Ishikawa (cell line): ENCODE results near the gene FAM216B.

Experiments
- CEBPB ChIP-seq: IDR thresholded peaks from 2 replicates; pipeline ENCODE4 v1.6.1; 2012
- CREB1 ChIP-seq: IDR thresholded peaks from 2 replicates; pipeline ENCODE4 v1.6.1; 2012; ENCODE audit warnings: low read depth
- EGR1 ChIP-seq: IDR thresholded peaks from 2 replicates; pipeline ENCODE4 v1.6.1; 2012
- EP300 ChIP-seq: IDR thresholded peaks from 2 replicates; pipeline ENCODE4 v1.6.1; 2012; ENCODE audit warnings: borderline replicate concordance
- FOXM1 ChIP-seq: IDR thresholded peaks from 2 replicates; pipeline ENCODE4 v1.6.1; 2012; ENCODE audit warnings: low read depth, borderline replicate concordance
- MAX ChIP-seq: IDR thresholded peaks from 2 replicates; pipeline ENCODE4 v1.6.1; 2012
- NFIC ChIP-seq: IDR thresholded peaks from 2 replicates; pipeline ENCODE4 v1.6.1; 2012
- RAD21 ChIP-seq: IDR thresholded peaks from 2 replicates; pipeline ENCODE4 v1.6.1; 2012; ENCODE audit warnings: low read depth
- TAF1 ChIP-seq: IDR thresholded peaks from 2 replicates; pipeline ENCODE4 v1.6.1; 2012; ENCODE audit warnings: low read depth, mild to moderate bottlenecking
- TCF12 ChIP-seq: IDR thresholded peaks from 2 replicates; pipeline ENCODE4 v1.6.1; 2012; ENCODE audit warnings: low read depth
- TEAD4 ChIP-seq: IDR thresholded peaks from 2 replicates; pipeline ENCODE4 v1.6.1; 2012
- YY1 ChIP-seq: IDR thresholded peaks from 2 replicates; pipeline ENCODE4 v1.6.1; 2012; ENCODE audit warnings: low read depth
- ZBTB7A ChIP-seq: IDR thresholded peaks from 2 replicates; pipeline ENCODE4 v1.6.1; 2012; ENCODE audit warnings: low read depth
- TF ChIP-seq, protein P1 (sequence below): IDR thresholded peaks from 2 replicates; pipeline ENCODE4 v1.6.1; 2012
- TF ChIP-seq, protein P2 (sequence below): IDR thresholded peaks from 2 replicates; pipeline ENCODE4 v1.6.1; 2012; ENCODE audit warnings: low read depth, mild to moderate bottlenecking

The FAM216B gene

DNA sequence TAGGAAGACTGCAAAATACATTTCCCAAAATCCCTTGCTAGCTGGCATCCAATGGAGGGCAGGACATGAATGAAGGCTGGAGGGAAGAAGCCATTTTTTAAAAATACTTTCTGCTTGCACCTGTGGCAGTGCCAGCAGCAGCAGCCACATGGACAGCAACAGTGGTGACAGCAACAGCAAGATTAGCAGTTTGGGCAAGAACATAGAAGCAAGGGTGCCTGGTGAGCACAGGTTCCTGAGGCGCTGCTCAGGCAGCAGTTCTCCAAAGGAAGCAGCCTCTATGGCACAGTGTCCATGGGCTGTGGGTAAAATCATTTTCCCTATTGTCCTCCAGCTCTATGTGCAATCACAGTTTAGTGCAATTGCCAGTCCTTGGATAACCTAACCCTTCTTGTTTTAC is 1.3 kb upstream of the FAM216B start:
- TF ChIP-seq FOXM1: no peak

- TF ChIP-seq RAD21: no peak
- TF ChIP-seq TEAD4: no peak
- TF ChIP-seq EP300: no peak
- TF ChIP-seq TCF12: no peak
- TF ChIP-seq CEBPB: no peak
- TF ChIP-seq FOXM1: no peak
- no peak for TF ChIP-seq ZBTB7A
- no peak for TF ChIP-seq TAF1
- TF ChIP-seq, protein P1, sequence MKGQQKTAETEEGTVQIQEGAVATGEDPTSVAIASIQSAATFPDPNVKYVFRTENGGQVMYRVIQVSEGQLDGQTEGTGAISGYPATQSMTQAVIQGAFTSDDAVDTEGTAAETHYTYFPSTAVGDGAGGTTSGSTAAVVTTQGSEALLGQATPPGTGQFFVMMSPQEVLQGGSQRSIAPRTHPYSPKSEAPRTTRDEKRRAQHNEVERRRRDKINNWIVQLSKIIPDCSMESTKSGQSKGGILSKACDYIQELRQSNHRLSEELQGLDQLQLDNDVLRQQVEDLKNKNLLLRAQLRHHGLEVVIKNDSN: no peak
- TF ChIP-seq, protein P2, sequence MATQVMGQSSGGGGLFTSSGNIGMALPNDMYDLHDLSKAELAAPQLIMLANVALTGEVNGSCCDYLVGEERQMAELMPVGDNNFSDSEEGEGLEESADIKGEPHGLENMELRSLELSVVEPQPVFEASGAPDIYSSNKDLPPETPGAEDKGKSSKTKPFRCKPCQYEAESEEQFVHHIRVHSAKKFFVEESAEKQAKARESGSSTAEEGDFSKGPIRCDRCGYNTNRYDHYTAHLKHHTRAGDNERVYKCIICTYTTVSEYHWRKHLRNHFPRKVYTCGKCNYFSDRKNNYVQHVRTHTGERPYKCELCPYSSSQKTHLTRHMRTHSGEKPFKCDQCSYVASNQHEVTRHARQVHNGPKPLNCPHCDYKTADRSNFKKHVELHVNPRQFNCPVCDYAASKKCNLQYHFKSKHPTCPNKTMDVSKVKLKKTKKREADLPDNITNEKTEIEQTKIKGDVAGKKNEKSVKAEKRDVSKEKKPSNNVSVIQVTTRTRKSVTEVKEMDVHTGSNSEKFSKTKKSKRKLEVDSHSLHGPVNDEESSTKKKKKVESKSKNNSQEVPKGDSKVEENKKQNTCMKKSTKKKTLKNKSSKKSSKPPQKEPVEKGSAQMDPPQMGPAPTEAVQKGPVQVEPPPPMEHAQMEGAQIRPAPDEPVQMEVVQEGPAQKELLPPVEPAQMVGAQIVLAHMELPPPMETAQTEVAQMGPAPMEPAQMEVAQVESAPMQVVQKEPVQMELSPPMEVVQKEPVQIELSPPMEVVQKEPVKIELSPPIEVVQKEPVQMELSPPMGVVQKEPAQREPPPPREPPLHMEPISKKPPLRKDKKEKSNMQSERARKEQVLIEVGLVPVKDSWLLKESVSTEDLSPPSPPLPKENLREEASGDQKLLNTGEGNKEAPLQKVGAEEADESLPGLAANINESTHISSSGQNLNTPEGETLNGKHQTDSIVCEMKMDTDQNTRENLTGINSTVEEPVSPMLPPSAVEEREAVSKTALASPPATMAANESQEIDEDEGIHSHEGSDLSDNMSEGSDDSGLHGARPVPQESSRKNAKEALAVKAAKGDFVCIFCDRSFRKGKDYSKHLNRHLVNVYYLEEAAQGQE: no peak
- TF ChIP-seq YY1: no peak
- TF ChIP-seq CREB1: no peak
- TF ChIP-seq EGR1: no peak
- no peak for TF ChIP-seq MAX
- TF ChIP-seq NFIC: no peak
These were observed 5.3 kb downstream of the FAM216B start for GRCh38 chr13:42786715-42787114.

- TF ChIP-seq ZBTB7A: no peak
- no peak for TF ChIP-seq TEAD4
- no peak for TF ChIP-seq FOXM1
- no peak for TF ChIP-seq TCF12
- TF ChIP-seq EGR1: no peak
- TF ChIP-seq, protein P2: no peak
- TF ChIP-seq TAF1: no peak
- no peak for TF ChIP-seq RAD21
- TF ChIP-seq, protein P1: no peak
- no peak for TF ChIP-seq CREB1
- TF ChIP-seq MAX: no peak
- no peak for TF ChIP-seq EP300
- no peak for TF ChIP-seq YY1
- TF ChIP-seq NFIC: no peak
- TF ChIP-seq CEBPB: no peak
These were observed 7.2 kb downstream of the FAM216B start for GRCh38 chr13:42788601-42789000.

GRCh38 chr13:42792154-42792553 is 10.8 kb downstream of the FAM216B start:
- TF ChIP-seq MAX: no peak
- TF ChIP-seq YY1: no peak

DNA sequence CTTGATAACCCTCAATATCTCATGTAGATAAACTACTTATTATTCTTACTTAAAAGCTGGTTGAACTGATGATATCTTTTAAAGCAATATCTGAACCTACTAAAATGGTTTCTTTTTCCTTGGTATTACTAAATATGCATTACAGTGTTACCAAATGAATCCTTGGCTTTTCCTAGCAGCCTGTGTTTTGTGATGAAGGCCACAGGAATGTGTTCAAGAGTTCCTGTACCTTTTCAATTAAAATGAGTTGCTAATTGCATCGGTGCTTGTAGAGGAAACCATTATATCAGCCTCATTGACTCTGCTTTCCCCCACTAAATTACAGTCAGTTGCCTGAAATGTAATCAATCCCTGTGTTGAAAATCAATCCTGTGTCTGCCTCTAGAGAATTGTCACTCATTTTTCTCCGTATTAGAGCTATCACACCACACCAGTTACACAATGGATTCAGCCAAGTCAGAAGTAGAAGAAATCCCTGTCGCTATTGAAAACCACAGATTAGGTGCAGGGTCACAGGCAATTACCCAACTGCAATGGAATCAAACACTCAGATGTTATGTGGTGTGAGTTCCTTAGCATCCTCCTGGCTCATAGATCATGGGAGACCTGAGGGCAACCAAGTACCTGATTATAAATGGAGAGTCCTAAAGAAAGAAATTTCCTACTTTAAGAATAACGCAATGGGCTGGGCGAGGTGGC is 13.3 kb downstream of the FAM216B start:
- TF ChIP-seq EGR1: no peak
- no peak for TF ChIP-seq TEAD4
- TF ChIP-seq TAF1: no peak
- TF ChIP-seq MAX: no peak
- no peak for TF ChIP-seq CEBPB
- TF ChIP-seq, protein P2: no peak
- TF ChIP-seq, protein P1: no peak
- no peak for TF ChIP-seq ZBTB7A
- no peak for TF ChIP-seq TCF12
- no peak for TF ChIP-seq NFIC
- no peak for TF ChIP-seq CREB1
- TF ChIP-seq RAD21: no peak
- no peak for TF ChIP-seq EP300
- no peak for TF ChIP-seq YY1
- TF ChIP-seq FOXM1: no peak
